ENCODE measurements around the gene RING1.

The RING1 gene

GRCh38 chr6:33248932-33249731 is 40.8 kb downstream of the RING1 start:
- H3K4me1 Mint-ChIP-seq, result peaks cover 36% of the 10 kb centered on the region
- peaks cover 26% of the 10 kb centered on the region for H3K36me3 Mint-ChIP-seq (ENCODE audit: low read depth)
- no peak for TF ChIP-seq CTCF (IDR thresholded peaks at IDR 0.05)
- peak overlapping the region; percentile 93 for H3K27ac Mint-ChIP-seq
- peaks cover 22% of the 10 kb centered on the region for H3K27me3 Mint-ChIP-seq (ENCODE audit: low read depth, poor library complexity)
- H3K9me3 Mint-ChIP-seq, result no peaks in the 10 kb centered on the region
- peak; percentile 96 for DNase-seq
- H3K4me3 Mint-ChIP-seq, result peak overlapping the region; percentile 84

- no peaks in the 10 kb centered on the region for H3K9me3 Mint-ChIP-seq
- peaks cover 28% of the 10 kb centered on the region for H3K36me3 Mint-ChIP-seq (ENCODE audit: low read depth)
- H3K4me3 Mint-ChIP-seq, result peak overlapping the region; percentile 84
- H3K27me3 Mint-ChIP-seq (ENCODE audit: low read depth, poor library complexity), result peaks cover 21% of the 10 kb centered on the region
- H3K27ac Mint-ChIP-seq, result peak overlapping the region; percentile 93
- TF ChIP-seq CTCF (IDR thresholded peaks at IDR 0.05), result no peak
- DNase-seq, result peak; percentile 36
- peaks cover 36% of the 10 kb centered on the region for H3K4me1 Mint-ChIP-seq
These were observed 41.7 kb downstream of the RING1 start for GRCh38 chr6:33249732-33250630.

GRCh38 chr6:33250731-33251130 is 42.4 kb downstream of the RING1 start:
- no peak for DNase-seq
- H3K27ac Mint-ChIP-seq, result no peak overlapping the region
- H3K36me3 Mint-ChIP-seq (ENCODE audit: low read depth), result peaks cover 32% of the 10 kb centered on the region
- no peak for TF ChIP-seq CTCF (IDR thresholded peaks at IDR 0.05)
- peaks cover 36% of the 10 kb centered on the region for H3K4me1 Mint-ChIP-seq
- peak overlapping the region; percentile 84 for H3K4me3 Mint-ChIP-seq
- H3K9me3 Mint-ChIP-seq, result peaks cover under 1% of the 10 kb centered on the region
- peaks cover 14% of the 10 kb centered on the region for H3K27me3 Mint-ChIP-seq (ENCODE audit: low read depth, poor library complexity)

- no peak for TF ChIP-seq CTCF (IDR thresholded peaks at IDR 0.05)
- Mint-ChIP-seq H3K4me1 (peaks cover 36% of the 10 kb centered on the region), H3K4me3 (no peak overlapping the region), H3K27ac (no peak overlapping the region), H3K9me3 (peaks cover 6% of the 10 kb centered on the region), H3K36me3 (ENCODE audit: low read depth) (peaks cover 38% of the 10 kb centered on the region), H3K27me3 (ENCODE audit: low read depth, poor library complexity) (peaks cover 6% of the 10 kb centered on the region)
- no peak for DNase-seq
These were observed 43.2 kb downstream of the RING1 start for GRCh38 chr6:33251395-33252012.

- H3K9me3 Mint-ChIP-seq, result peaks cover 6% of the 10 kb centered on the region
- peaks cover 51% of the 10 kb centered on the region for H3K36me3 Mint-ChIP-seq (ENCODE audit: low read depth)
- no peak overlapping the region for H3K27ac Mint-ChIP-seq
- no peak for DNase-seq
- no peak overlapping the region for H3K4me3 Mint-ChIP-seq
- no peak for TF ChIP-seq CTCF (IDR thresholded peaks at IDR 0.05)
- peaks cover 2% of the 10 kb centered on the region for H3K27me3 Mint-ChIP-seq (ENCODE audit: low read depth, poor library complexity)
- H3K4me1 Mint-ChIP-seq, result peaks cover 36% of the 10 kb centered on the region
These were observed 44.5 kb downstream of the RING1 start for GRCh38 chr6:33252759-33253158.

All from nephron progenitor cell (in vitro differentiated cells).